ENCODE measurements around the gene DSE.
"Not testable (repeated sequence)": the region's sequence is repeated elsewhere in the genome, so short reads cannot be mapped to it uniquely, and the experiment has no call there.

Gene DSE

GRCh38 chr6:116338943-116339342 lies 31.8 kb upstream of the DSE start:
- no peak for DNase-seq
- Histone ChIP-seq H3K4me3 (ENCODE audit: low read depth, low read length) (no peak overlapping the region), H3K4me1 (no peaks in the 10 kb centered on the region), H3K27me3 (no peaks in the 10 kb centered on the region), H3K9me3 (0 out of 2 replicates have a peak, but pooled peaks cover 2% of the 10 kb centered on the region), H3K36me3 (no peaks in the 10 kb centered on the region)
- TF ChIP-seq CTCF (IDR thresholded peaks at IDR 0.05; ENCODE audit: low read depth, low read length) = no peak

DNA sequence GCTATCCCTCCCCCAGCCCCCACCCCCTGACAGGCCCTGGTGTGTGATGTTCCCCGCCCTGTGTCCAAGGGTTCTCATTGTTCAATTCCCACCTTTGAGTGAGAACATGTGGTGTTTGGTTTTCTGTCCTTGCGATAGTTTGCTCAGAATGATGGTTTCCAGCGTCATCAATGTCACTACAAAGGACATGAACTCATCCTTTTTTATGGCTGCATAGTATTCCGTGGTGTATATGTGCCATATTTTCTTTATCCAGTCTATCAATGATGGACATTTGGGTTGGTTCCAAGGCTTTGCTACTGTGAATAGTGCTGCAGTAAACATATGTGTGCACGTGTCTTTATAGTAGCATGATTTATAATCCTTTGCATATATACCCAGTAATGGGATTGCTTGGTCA lies 30.1 kb upstream of the DSE start:
- H3K36me3 ChIP-seq, H3K27me3 ChIP-seq, H3K4me1 ChIP-seq: not testable (repeated sequence)

GRCh38 chr6:116349216-116349615 lies 21.5 kb upstream of the DSE start:
- Histone ChIP-seq H3K4me3 (ENCODE audit: low read depth, low read length) (no peak overlapping the region), H3K4me1 (no peaks in the 10 kb centered on the region), H3K36me3 (no peaks in the 10 kb centered on the region), H3K27me3 (no peaks in the 10 kb centered on the region), H3K9me3 (no peaks in the 10 kb centered on the region)
- no peak for TF ChIP-seq CTCF (IDR thresholded peaks at IDR 0.05; ENCODE audit: low read depth, low read length)
- no peak for DNase-seq

More for the DNA sequence above, 30.1 kb upstream of the DSE start:
- not testable (repeated sequence) for DNase-seq; H3K4me3 ChIP-seq (ENCODE audit: low read depth, low read length); H3K9me3 ChIP-seq

- no peak for TF ChIP-seq CTCF (IDR thresholded peaks at IDR 0.05; ENCODE audit: low read depth, low read length)
- DNase-seq = no peak
- H3K36me3 ChIP-seq = no peaks in the 10 kb centered on the region
Measured at GRCh38 chr6:116351101-116351500, 19.6 kb upstream of the DSE start.

GRCh38 chr6:116352515-116353471 lies 18.0 kb upstream of the DSE start:
- Histone ChIP-seq H3K4me1 (no peaks in the 10 kb centered on the region), H3K27me3 (no peaks in the 10 kb centered on the region), H3K4me3 (ENCODE audit: low read depth, low read length) (no peak overlapping the region), H3K36me3 (no peaks in the 10 kb centered on the region), H3K9me3 (no peaks in the 10 kb centered on the region)
- TF ChIP-seq CTCF (IDR thresholded peaks at IDR 0.05; ENCODE audit: low read depth, low read length) = no peak
- DNase-seq = no peak

More at GRCh38 chr6:116351101-116351500, 19.6 kb upstream of the DSE start:
- H3K4me3 ChIP-seq (ENCODE audit: low read depth, low read length) = no peak overlapping the region
- no peaks in the 10 kb centered on the region for H3K4me1 ChIP-seq
- no peaks in the 10 kb centered on the region for H3K9me3 ChIP-seq
- H3K27me3 ChIP-seq = no peaks in the 10 kb centered on the region

DNA sequence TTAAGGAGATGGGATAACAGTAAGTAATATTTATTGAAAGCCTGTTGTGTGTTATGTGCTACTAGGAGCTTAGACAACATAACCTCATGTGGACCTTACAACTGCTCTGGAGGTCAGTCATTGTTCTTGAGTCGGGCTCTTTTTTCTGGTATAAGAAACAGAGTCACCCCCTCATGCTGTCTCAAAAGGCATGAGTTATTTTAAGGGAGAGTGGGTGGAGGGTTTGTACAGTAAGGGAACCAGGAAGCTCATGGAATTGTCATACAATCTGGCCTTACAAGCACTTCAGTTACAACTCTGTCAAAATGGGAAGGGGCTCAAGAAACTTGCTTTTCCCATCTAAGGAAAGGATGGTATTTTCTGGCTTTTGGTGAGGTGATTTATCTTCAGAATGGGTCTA lies 16.5 kb upstream of the DSE start:
- TF ChIP-seq CTCF (IDR thresholded peaks at IDR 0.05; ENCODE audit: low read depth, low read length) = no peak
- Histone ChIP-seq H3K9me3 (no peaks in the 10 kb centered on the region), H3K27me3 (no peaks in the 10 kb centered on the region), H3K4me1 (no peaks in the 10 kb centered on the region), H3K36me3 (no peaks in the 10 kb centered on the region), H3K4me3 (ENCODE audit: low read depth, low read length) (no peak overlapping the region)
- no peak for DNase-seq
